GM12892 (cell line): ENCODE measurements around the gene TMEM9B.

ENCODE experiments used
- POLR2A ChIP-seq: IDR thresholded peaks from 2 replicates; pipeline ENCODE4 v1.6.1; 2011; ENCODE audit warnings: low read depth, low read length, control low read depth
- POLR2AphosphoS5 ChIP-seq: IDR thresholded peaks from 2 replicates; pipeline ENCODE4 v1.6.1; 2011; ENCODE audit warnings: low read depth, low read length, control low read depth
- TAF1 ChIP-seq: IDR thresholded peaks from 2 replicates; pipeline ENCODE4 v1.6.1; 2011; ENCODE audit warnings: low read depth, mild to moderate bottlenecking, control low read depth, low read length, borderline replicate concordance

DNA sequence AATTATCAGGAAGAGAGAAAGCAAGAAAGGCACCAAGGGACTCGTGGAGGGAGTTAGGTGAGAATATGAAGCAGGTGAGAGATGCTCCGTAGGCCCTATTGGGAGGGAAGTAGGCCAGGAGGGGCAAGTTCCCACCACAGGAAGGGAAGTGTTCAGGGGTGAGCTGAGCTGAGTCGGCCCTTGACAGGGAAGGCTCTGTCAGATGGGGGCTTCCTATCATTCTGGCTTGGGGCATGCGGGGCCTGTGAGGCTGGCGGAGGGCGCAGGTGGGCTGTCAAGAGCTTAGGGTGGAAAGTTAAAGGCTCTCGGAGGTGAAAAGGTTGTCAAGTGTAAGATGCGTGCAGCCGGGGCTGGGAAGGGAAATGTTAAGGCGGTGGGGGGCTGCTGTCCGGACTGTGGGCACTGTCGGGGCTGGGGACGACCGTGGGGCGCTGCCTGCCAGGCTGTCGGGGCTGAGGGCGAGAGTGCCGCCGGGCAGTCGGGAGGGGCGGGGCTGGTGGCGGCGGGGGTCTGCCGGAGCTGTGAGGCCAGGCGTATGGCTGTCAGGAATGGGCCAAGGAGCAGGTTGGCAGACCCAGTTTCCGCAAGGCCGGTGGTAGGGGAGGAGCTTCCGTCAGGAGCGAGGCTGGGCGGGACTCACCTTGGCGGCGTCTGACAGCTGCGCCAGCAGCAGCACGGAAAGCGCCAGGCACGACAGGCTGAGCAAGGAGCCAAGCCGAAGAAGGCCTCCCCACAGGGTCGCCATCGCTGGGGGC lies 496 bp downstream of the TMEM9B start:
- no peak for TF ChIP-seq POLR2AphosphoS5
- TF ChIP-seq TAF1 = no peak
- TF ChIP-seq POLR2A = no peak
